NCI-H226 (cell line): Measurements from ENCODE around the gene KIF1C.

Experiments used
- DNase-seq: peaks from one replicate; pipeline ENCODE4 v3.0.0-alpha.2; 2015

The KIF1C gene

DNA sequence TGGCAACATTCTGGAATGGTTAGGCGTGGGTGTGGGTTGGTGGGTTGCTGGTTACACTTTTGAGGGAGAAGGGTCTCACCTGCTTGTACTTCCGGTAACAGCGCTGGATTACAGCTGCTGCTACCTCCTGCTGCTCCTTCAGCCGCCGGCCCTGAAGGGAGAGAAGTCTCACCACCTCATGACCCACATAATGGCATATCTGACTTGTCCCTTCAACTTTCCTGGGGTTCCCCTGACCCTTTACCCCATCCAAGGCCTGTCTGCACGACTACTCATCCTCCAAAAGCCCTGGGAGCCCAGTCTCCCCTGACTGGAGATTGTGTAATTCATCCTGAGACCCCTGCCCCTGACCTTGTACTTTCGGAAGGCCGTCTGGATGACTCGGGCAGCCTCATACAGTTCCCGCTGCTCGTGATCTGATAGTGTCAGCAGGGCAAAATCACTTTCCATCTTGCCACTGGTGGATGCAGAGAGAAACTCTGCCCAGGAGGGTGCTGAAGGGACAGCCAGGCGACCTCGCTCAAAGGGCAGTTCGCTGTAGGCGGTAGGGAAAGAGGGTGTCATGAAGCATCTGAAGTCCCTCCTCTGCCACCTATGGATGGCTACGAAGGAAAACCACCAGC lies 28.1 kb upstream of the KIF1C start:
- DNase-seq: no peak

DNA sequence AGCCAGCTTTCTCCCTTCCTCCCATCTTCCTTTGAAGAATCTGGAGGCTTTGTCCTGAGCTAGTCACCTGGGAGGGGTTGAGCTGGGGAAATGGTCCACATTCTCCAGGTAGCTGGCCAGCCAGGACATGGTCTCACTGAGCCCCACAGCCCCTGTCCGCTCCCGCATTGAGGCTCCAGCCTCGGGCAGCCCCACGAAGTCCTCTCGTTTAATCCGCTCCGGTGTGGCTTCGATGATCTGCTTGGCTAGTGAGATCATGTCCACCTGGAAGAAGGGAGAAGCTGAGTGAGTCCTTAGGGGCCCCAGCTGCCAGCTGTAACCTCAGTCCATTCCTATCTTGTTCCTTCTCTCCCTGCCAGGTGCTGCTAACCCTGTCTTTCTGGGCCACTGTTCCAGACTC lies 27.5 kb upstream of the KIF1C start:
- DNase-seq: no peak

DNA sequence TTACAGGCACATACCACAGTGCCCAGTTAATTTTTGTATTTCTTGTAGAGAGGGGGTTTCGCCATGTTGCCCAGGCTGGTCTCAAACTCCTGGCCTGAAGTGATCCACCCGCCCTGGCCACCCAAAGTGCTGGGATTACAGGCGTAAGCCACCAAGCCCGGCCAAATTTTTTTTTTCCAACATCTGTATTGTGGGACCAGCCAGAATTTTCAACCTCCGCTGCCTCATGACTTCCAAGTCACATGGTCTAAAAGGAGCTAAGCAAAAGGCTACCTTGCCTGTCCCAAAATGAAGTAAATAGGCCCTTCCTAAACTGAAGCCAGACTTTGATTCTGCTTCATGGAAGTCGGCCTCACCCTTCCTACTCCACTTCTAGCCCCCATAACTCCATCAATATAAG lies 25.9 kb upstream of the KIF1C start:
- no peak for DNase-seq

DNA sequence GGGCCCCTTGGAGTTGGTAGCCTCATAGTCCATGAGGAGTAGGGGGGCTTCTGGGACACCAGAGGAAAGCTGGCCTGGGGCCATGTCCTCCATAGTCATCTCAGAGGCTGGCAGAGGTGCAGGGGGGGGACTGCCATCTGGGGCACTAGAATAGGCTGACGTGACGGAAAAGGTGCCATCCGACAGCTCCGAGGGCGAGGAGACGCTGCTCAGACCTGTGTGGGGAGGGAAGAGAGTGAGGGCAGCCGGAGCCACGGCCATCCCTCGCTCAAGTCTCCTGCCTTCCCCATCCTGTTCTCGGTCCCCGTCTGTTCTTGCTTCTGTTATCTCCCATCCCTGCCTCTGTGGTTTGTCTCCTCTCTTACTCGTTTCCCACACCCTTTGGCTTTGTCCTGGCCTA lies 25.4 kb upstream of the KIF1C start:
- DNase-seq: no peak

DNA sequence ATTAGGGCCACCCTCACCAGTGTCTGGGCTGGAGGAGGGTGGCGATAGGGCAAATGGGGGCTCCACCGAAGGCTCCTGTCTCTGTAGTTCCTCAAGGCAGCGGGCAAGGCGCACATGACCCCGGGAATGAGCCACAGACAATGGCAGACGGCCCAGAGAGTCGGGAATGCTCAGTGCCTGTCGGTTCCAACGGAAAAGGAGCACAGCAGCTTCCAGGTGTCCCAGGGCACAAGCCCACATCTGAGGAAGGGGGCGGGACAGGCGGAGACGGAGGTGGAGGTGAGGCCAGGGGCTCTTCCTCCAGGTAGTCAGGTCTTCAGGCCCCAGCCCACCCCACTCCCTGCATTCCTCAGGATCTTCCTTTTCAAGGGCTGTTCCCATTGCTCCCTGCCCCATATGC lies 25.0 kb upstream of the KIF1C start:
- no peak for DNase-seq

GRCh38 chr17:4973256-4974114 lies 24.3 kb upstream of the KIF1C start:
- DNase-seq: no peak

GRCh38 chr17:4974115-4974670 lies 23.6 kb upstream of the KIF1C start:
- DNase-seq: no peak

GRCh38 chr17:4978726-4979125 lies 19.0 kb upstream of the KIF1C start:
- DNase-seq: no peak

DNA sequence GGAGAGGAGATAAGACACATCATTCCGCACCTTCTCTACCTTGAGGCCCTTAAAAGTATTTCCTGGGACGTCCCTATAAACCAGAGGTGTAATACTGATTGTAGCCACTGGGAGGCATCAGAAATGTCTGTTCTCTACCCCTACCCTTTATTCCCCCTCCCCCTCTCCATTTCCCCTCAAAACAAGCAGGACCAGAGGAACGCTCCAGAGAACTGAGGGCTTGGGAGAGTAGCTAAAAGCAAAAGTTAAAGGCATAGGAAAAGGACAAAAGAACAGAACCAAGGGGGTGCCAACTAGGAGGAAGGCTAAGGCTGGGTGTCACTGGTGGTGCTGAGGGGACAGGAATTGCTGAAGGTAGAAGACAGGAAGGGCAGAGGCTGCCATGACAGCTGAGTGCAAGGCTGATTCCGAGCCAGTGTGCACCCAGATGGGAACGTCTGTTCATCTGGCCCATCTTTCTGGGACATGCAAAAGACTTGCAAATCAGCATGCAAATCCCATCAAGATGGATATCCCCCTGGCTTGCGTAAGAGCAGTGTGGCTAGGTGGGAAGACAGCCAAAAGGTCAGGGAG lies 17.0 kb upstream of the KIF1C start:
- DNase-seq: no peak

- no peak for DNase-seq
Observed at GRCh38 chr17:4982305-4982704, 15.4 kb upstream of the KIF1C start.

DNA sequence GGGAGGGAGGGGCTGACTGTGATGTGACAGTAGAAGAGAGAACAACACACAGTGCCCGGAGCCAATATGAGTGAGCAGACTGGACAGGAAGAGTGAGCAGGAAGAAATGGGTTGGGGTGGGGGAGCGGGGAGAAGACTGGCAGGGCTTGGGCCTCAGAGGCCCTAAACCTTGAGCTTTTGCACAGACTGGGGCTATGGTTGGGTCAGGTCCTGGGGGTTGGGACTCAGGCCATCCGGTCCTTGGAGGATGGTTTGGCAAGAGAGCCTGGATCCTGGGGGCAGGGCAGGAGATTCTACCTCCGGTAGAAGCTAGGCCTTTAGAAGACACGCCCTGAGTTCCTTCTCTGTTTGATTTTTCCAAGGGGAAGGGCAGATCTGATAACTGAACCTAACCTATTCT lies 11.3 kb upstream of the KIF1C start:
- DNase-seq: peak; percentile 34

- DNase-seq: peak; percentile 55
Observed at GRCh38 chr17:4986951-4987766, 10.6 kb upstream of the KIF1C start, which contains the start of gene CAMTA2. Gene CAMTA2 (minus strand): TSS chr17:4987675. CDS start chr17:4986222, 1,453 bp downstream.

GRCh38 chr17:4987767-4988567 lies 9.8 kb upstream of the KIF1C start:
- no peak for DNase-seq

DNA sequence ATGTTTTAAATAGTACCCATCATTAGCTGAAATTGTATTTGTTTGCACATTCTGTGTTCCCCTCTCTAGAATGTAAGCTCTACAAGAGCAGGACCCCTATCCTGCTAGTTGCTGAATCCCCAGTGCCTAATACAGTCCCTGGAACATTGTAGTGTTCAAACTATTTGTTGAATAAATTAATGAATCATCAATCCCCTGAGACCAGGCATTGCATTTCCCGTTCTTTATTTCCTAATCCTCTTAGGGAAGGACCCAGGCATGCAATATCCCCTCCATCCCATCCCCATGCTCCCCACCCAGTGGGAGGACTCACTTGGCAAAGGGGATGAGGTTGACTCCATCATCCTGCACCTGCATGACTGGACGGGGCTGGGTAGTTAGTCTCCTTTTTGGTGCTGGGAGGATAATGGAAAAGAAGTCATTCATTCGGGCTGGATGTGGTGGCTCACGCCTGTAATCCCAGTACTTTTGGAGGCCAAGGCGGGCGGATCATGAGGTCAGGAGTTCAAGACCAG lies 3.6 kb upstream of the KIF1C start:
- no peak for DNase-seq

- no peak for DNase-seq
Observed at GRCh38 chr17:4998027-4998731, 429 bp downstream of the KIF1C start.

- peak; percentile 21 for DNase-seq
Observed at GRCh38 chr17:4998732-4999429, 1.1 kb downstream of the KIF1C start.

GRCh38 chr17:4999430-5000093 lies 1.8 kb downstream of the KIF1C start:
- DNase-seq: no peak

DNA sequence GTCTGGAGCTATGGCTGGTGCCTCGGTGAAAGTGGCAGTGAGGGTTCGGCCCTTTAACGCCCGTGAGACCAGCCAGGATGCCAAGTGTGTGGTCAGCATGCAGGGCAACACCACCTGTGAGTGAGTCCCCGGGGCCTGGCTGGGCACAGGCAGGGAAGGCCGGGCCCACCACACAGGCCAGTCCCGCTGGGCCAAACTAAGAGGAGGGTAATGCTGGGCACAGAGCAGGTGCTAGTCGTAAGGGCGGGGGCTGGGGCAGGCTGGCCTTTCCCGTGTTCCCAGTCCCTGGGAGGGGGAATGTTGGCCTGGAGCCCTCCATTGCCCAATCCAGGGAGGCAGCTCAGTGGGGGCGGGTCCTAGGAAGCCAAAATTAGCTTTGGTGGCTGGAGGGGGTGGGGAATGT lies 2.5 kb downstream of the KIF1C start:
- no peak for DNase-seq

DNA sequence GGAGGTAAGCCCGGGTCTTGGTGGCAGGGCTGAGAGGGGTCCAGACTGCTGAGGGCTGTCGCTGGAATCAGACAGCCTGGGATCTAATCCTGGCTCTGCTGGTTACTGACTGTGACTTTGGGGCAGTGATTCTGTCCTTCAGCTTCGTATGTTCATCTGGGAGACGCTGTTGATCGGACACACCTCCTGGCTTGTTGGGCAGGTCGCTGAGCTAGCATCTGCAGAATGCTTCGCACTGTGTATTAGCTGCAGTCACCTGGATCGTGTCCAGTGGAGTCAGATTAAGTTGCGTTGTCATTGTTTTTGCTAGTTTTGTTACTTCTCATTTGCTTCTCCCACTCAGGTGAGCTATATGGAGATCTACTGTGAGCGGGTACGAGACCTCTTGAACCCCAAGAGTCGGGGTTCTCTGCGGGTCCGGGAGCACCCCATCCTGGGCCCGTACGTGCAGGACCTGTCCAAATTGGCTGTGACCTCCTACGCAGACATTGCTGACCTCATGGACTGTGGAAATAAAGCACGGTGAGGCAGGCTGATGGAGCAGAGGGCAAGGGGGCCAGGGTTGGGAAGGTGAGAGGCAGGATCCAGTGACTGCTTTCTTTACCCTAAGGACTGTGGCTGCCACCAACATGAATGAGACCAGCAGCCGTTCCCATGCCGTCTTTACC lies 4.5 kb downstream of the KIF1C start:
- no peak for DNase-seq
